ENCODE results near the gene SELENON. TPM values are rescaled to one million over a fixed set of nuclear protein-coding genes. Genes with fewer than 3 reads are reported as not detected.

The SELENON gene
- total RNA-seq, 2 donors from 2014 or later: 22.8 to 27.4 TPM

- Histone ChIP-seq H3K9me3 (no peaks in the 10 kb centered on the region), H3K27me3 (no peaks in the 10 kb centered on the region), H3K4me3 (no peak overlapping the region), H3K4me1 (peaks cover 33% of the 10 kb centered on the region), H3K27ac (peak overlapping the region; percentile 8 to 54 (median 38)), H3K36me3 (replicated peaks in 1 of 2; ENCODE audit: insufficient read depth in 1 of 2, low read depth in 2 of 2) (no peaks in the 10 kb centered on the region)
- DNase-seq (peak; percentile 55 to 81 (median 67)), ATAC-seq (peak; percentile 85)
- 28 to 57% methylated on average over 10 to 18 of the region's 18 CpGs for WGBS, 2 donors
- TF ChIP-seq POLR2A (IDR thresholded peaks at IDR 0.05) (no peak), CTCF (IDR thresholded peaks at IDR 0.05) (no peak)
- intact Hi-C loops (cut with DNase I): no loop called here
These were observed 17.3 kb upstream of the SELENON start for GRCh38 chr1:25782608-25783201.

- Histone ChIP-seq H3K27ac (no peak overlapping the region), H3K4me3 (no peak overlapping the region), H3K36me3 (replicated peaks in 1 of 2; ENCODE audit: insufficient read depth in 1 of 2, low read depth in 2 of 2) (no peaks in the 10 kb centered on the region), H3K9me3 (no peaks in the 10 kb centered on the region), H3K27me3 (no peaks in the 10 kb centered on the region), H3K4me1 (peaks cover 33% of the 10 kb centered on the region)
- ATAC-seq (no peak), DNase-seq (no peak)
- TF ChIP-seq POLR2A (IDR thresholded peaks at IDR 0.05): no peak
- no peak for TF ChIP-seq CTCF (IDR thresholded peaks at IDR 0.05)
- intact Hi-C loops (cut with DNase I): no loop called here
- 72 to 78% methylated on average over 9 of the region's 9 CpGs for WGBS, 2 donors
These were observed 15.4 kb upstream of the SELENON start for GRCh38 chr1:25784575-25785051.

- Histone ChIP-seq H3K9me3 (no peaks in the 10 kb centered on the region), H3K27me3 (no peaks in the 10 kb centered on the region), H3K4me3 (no peak overlapping the region), H3K27ac (peak overlapping the region in 1 of 4 donors; percentile 14), H3K4me1 (peaks cover 33% of the 10 kb centered on the region), H3K36me3 (replicated peaks in 1 of 2; ENCODE audit: insufficient read depth in 1 of 2, low read depth in 2 of 2) (no peaks in the 10 kb centered on the region)
- no peak for TF ChIP-seq CTCF (IDR thresholded peaks at IDR 0.05)
- no peak for TF ChIP-seq POLR2A (IDR thresholded peaks at IDR 0.05)
- ATAC-seq (no peak), DNase-seq (no peak)
- intact Hi-C loops (cut with DNase I): no loop called here
- 60 to 65% methylated on average over 10 of the region's 10 CpGs for WGBS, 2 donors
These were observed 14.5 kb upstream of the SELENON start for GRCh38 chr1:25785333-25786067.

- Histone ChIP-seq H3K4me3 (no peak overlapping the region), H3K36me3 (replicated peaks in 1 of 2; ENCODE audit: insufficient read depth in 1 of 2, low read depth in 2 of 2) (no peaks in the 10 kb centered on the region), H3K4me1 (peaks cover 33% of the 10 kb centered on the region), H3K27ac (no peak overlapping the region), H3K27me3 (no peaks in the 10 kb centered on the region), H3K9me3 (no peaks in the 10 kb centered on the region)
- TF ChIP-seq POLR2A (IDR thresholded peaks at IDR 0.05) (no peak), CTCF (IDR thresholded peaks at IDR 0.05) (no peak)
- ATAC-seq (no peak), DNase-seq (no peak)
- intact Hi-C loops (cut with DNase I): no loop called here
- WGBS, 2 donors: 88 to 91% methylated on average over 8 to 11 of the region's 11 CpGs
These were observed 12.9 kb upstream of the SELENON start for GRCh38 chr1:25786887-25787759.
